Activated CD8-positive, alpha-beta T cell treated with anti-CD3 and anti-CD28 coated beads, Interleukin-2, amount 10 ng/mL, durations not matched to agents 7 days and 5 days (primary cell): ENCODE results near the gene TMEM242. TPM values are rescaled to one million over a fixed set of nuclear protein-coding genes. Genes with fewer than 3 reads are reported as not detected.

Experiments used
- ATAC-seq: fragments of 150-1000 bp; cut with Tn5 transposase; one replicate; pipeline ENCODE4 v1.10.0; 2021; ENCODE audit warnings: moderate library complexity
- CTCF ChIA-PET: fragments of 350-600 bp; sonication (Branson Sonifier 250); formaldehyde crosslinking; loops from one replicate; lab custom pipeline; 2021; ENCODE audit warnings: antibody characterized with exemption; lab: Charles Lee
- POLR2A ChIA-PET: fragments of 350-600 bp; sonication (Branson Sonifier 250); formaldehyde crosslinking; loops from one replicate; lab custom pipeline; 2021; ENCODE audit warnings: antibody characterized with exemption; lab: Charles Lee
- DNase-seq: peaks from one replicate; pipeline ENCODE4 v3.0.0-alpha.2; 2020
- H3K27ac Mint-ChIP-seq: one replicate; pipeline ENCODE4 v1.8.0; 2021; ENCODE audit warnings: mild to moderate bottlenecking, mixed read lengths
- H3K27me3 Mint-ChIP-seq: one replicate; pipeline ENCODE4 v1.8.0; 2021; ENCODE audit warnings: low read depth, mixed read lengths
- H3K36me3 Mint-ChIP-seq: one replicate; pipeline ENCODE4 v1.8.0; 2021; ENCODE audit warnings: low read depth, mixed read lengths
- H3K4me1 Mint-ChIP-seq: one replicate; pipeline ENCODE4 v1.8.0; 2021; ENCODE audit warnings: low read depth, mixed read lengths
- H3K4me3 Mint-ChIP-seq: one replicate; pipeline ENCODE4 v1.8.0; 2021; ENCODE audit warnings: mild to moderate bottlenecking, mixed read lengths
- H3K9me3 Mint-ChIP-seq: one replicate; pipeline ENCODE4 v1.8.0; 2022; ENCODE audit warnings: mixed read lengths; ENCODE audit not compliant: insufficient read depth
- total RNA-seq, 2 experiments: library from RNA; stranded (reverse); gene quantifications; one replicate each; pipeline ENCODE4 v1.2.3, GENCODE V29; 2021

TMEM242 gene
- total RNA-seq, 2 experiments from 2014 or later = 9.1 to 9.5 TPM

GRCh38 chr6:157276731-157277130 is 46.6 kb downstream of the TMEM242 start:
- DNase-seq = no peak
- H3K36me3 Mint-ChIP-seq = no peaks in the 10 kb centered on the region

GRCh38 chr6:157276134-157276532 is 47.2 kb downstream of the TMEM242 start:
- no peak for ATAC-seq
- ChIA-PET CTCF (interaction anchor here (2.4 kb wide), 1 partner anchor 40 kb away, joined by 13 read pairs; no protein-coding TSS in a partner anchor), POLR2A (no interaction called here)
- H3K27me3 Mint-ChIP-seq = peaks cover 22% of the 10 kb centered on the region
- H3K4me1 Mint-ChIP-seq = peaks cover 10% of the 10 kb centered on the region
- no peaks in the 10 kb centered on the region for H3K9me3 Mint-ChIP-seq
- no peaks in the 10 kb centered on the region for H3K36me3 Mint-ChIP-seq
- no peak overlapping the region for H3K4me3 Mint-ChIP-seq
- H3K27ac Mint-ChIP-seq = no peak overlapping the region
- no peak for DNase-seq

More at GRCh38 chr6:157276731-157277130, 46.6 kb downstream of the TMEM242 start:
- no peak overlapping the region for H3K4me3 Mint-ChIP-seq
- CTCF ChIA-PET = interaction anchor here (0.9 to 1.3 kb wide), 2 partner anchors 12 to 41 kb away, joined by 3 read pairs; no protein-coding TSS in a partner anchor
- peaks cover 22% of the 10 kb centered on the region for H3K27me3 Mint-ChIP-seq
- POLR2A ChIA-PET = no interaction called here
- ATAC-seq = no peak
- peaks cover 10% of the 10 kb centered on the region for H3K4me1 Mint-ChIP-seq
- H3K9me3 Mint-ChIP-seq = no peaks in the 10 kb centered on the region
- H3K27ac Mint-ChIP-seq = no peak overlapping the region

- Mint-ChIP-seq H3K36me3 (no peaks in the 10 kb centered on the region), H3K27me3 (peaks cover 26% of the 10 kb centered on the region), H3K4me3 (peak overlapping the region; percentile 83), H3K4me1 (peaks cover 10% of the 10 kb centered on the region), H3K27ac (peak overlapping the region; percentile 91), H3K9me3 (no peaks in the 10 kb centered on the region)
- POLR2A ChIA-PET = interaction anchor here (1.1 to 1.7 kb wide), 3 partner anchors 9 to 52 kb away, joined by 3 to 6 read pairs (median 3); no protein-coding TSS in a partner anchor
- DNase-seq (peak; percentile 81), ATAC-seq (peak; percentile 92)
- CTCF ChIA-PET = interaction anchor here (0.7 to 2.6 kb wide), 13 partner anchors 11 to 322 kb away, joined by 3 to 13 read pairs (median 3); no protein-coding TSS in a partner anchor
Measured at GRCh38 chr6:157274471-157275226, 48.7 kb downstream of the TMEM242 start.

GRCh38 chr6:157273756-157274470 is 49.4 kb downstream of the TMEM242 start:
- Mint-ChIP-seq H3K9me3 (no peaks in the 10 kb centered on the region), H3K4me1 (peaks cover 10% of the 10 kb centered on the region), H3K36me3 (no peaks in the 10 kb centered on the region), H3K27me3 (peaks cover 25% of the 10 kb centered on the region), H3K27ac (peak overlapping the region; percentile 91), H3K4me3 (peak overlapping the region; percentile 83)
- CTCF ChIA-PET = interaction anchor here (0.9 to 2.6 kb wide), 7 partner anchors 10 to 321 kb away, joined by 3 to 13 read pairs (median 3); no protein-coding TSS in a partner anchor
- ATAC-seq (peak; percentile 56), DNase-seq (peak; percentile 70)
- POLR2A ChIA-PET = interaction anchor here (0.7 to 1.7 kb wide), 5 partner anchors 10 to 115 kb away, joined by 3 to 6 read pairs (median 3); no protein-coding TSS in a partner anchor

- CTCF ChIA-PET = interaction anchor here (1.4 to 2.6 kb wide), 2 partner anchors 9 to 51 kb away, joined by 3 to 9 read pairs; no protein-coding TSS in a partner anchor
- Mint-ChIP-seq H3K9me3 (no peaks in the 10 kb centered on the region), H3K4me1 (peaks cover 10% of the 10 kb centered on the region), H3K36me3 (no peaks in the 10 kb centered on the region), H3K4me3 (peak overlapping the region; percentile 36), H3K27me3 (peaks cover 23% of the 10 kb centered on the region), H3K27ac (peak overlapping the region; percentile 46)
- POLR2A ChIA-PET = interaction anchor here (0.7 kb wide), 2 partner anchors 88 to 114 kb away, joined by 3 read pairs; no protein-coding TSS in a partner anchor
- no peak for ATAC-seq
- peak; percentile 46 for DNase-seq
Measured at GRCh38 chr6:157272866-157273755, 50.2 kb downstream of the TMEM242 start.

- ATAC-seq (no peak), DNase-seq (no peak)
- H3K4me3 Mint-ChIP-seq = no peak overlapping the region
- ChIA-PET CTCF (interaction anchor here (0.8 kb wide), 1 partner anchor 236 kb away, joined by 3 read pairs; no protein-coding TSS in a partner anchor), POLR2A (no interaction called here)
- peaks cover 10% of the 10 kb centered on the region for H3K4me1 Mint-ChIP-seq
- no peaks in the 10 kb centered on the region for H3K36me3 Mint-ChIP-seq
- H3K27ac Mint-ChIP-seq = no peak overlapping the region
- peaks cover 23% of the 10 kb centered on the region for H3K27me3 Mint-ChIP-seq
- no peaks in the 10 kb centered on the region for H3K9me3 Mint-ChIP-seq
Measured at GRCh38 chr6:157272372-157272771, 50.9 kb downstream of the TMEM242 start.

GRCh38 chr6:157271911-157272310 is 51.4 kb downstream of the TMEM242 start:
- H3K4me1 Mint-ChIP-seq = peaks cover 10% of the 10 kb centered on the region
- no peak for DNase-seq
- CTCF ChIA-PET = interaction anchor here (0.8 kb wide), 1 partner anchor 235 kb away, joined by 3 read pairs; no protein-coding TSS in a partner anchor
- no peaks in the 10 kb centered on the region for H3K36me3 Mint-ChIP-seq
- no peaks in the 10 kb centered on the region for H3K9me3 Mint-ChIP-seq
- ATAC-seq = no peak
- no peak overlapping the region for H3K27ac Mint-ChIP-seq
- no peak overlapping the region for H3K4me3 Mint-ChIP-seq
- POLR2A ChIA-PET = no interaction called here
- peaks cover 21% of the 10 kb centered on the region for H3K27me3 Mint-ChIP-seq

GRCh38 chr6:157271441-157271840 is 51.9 kb downstream of the TMEM242 start:
- DNase-seq = no peak
- H3K4me3 Mint-ChIP-seq = no peak overlapping the region
- peaks cover 17% of the 10 kb centered on the region for H3K27me3 Mint-ChIP-seq

GRCh38 chr6:157270916-157271315 is 52.4 kb downstream of the TMEM242 start:
- peaks cover 10% of the 10 kb centered on the region for H3K4me1 Mint-ChIP-seq
- no peak overlapping the region for H3K27ac Mint-ChIP-seq
- H3K36me3 Mint-ChIP-seq = no peaks in the 10 kb centered on the region
- H3K9me3 Mint-ChIP-seq = no peaks in the 10 kb centered on the region
- ChIA-PET POLR2A (no interaction called here), CTCF (no interaction called here)
- ATAC-seq (no peak), DNase-seq (no peak)
- peaks cover 19% of the 10 kb centered on the region for H3K27me3 Mint-ChIP-seq
- no peak overlapping the region for H3K4me3 Mint-ChIP-seq

More at GRCh38 chr6:157271441-157271840, 51.9 kb downstream of the TMEM242 start:
- POLR2A ChIA-PET = no interaction called here
- ATAC-seq = no peak
- no peaks in the 10 kb centered on the region for H3K9me3 Mint-ChIP-seq
- H3K27ac Mint-ChIP-seq = no peak overlapping the region
- CTCF ChIA-PET = no interaction called here
- peaks cover 10% of the 10 kb centered on the region for H3K4me1 Mint-ChIP-seq
- no peaks in the 10 kb centered on the region for H3K36me3 Mint-ChIP-seq

GRCh38 chr6:157270308-157270707 is 53.0 kb downstream of the TMEM242 start:
- H3K9me3 Mint-ChIP-seq = no peaks in the 10 kb centered on the region
- ATAC-seq = no peak
- H3K36me3 Mint-ChIP-seq = no peaks in the 10 kb centered on the region

More at GRCh38 chr6:157270308-157270707, 53.0 kb downstream of the TMEM242 start:
- CTCF ChIA-PET = no interaction called here
- DNase-seq = no peak
- H3K27me3 Mint-ChIP-seq = peaks cover 19% of the 10 kb centered on the region
- H3K4me1 Mint-ChIP-seq = peaks cover 10% of the 10 kb centered on the region
- POLR2A ChIA-PET = no interaction called here
- H3K4me3 Mint-ChIP-seq = no peak overlapping the region
- H3K27ac Mint-ChIP-seq = peak overlapping the region; percentile 32
